Myocyte (in vitro differentiated cells): ENCODE measurements around the gene ZBED1. TPM values are rescaled to one million over a fixed set of nuclear protein-coding genes. Genes with fewer than 3 reads are reported as not detected.
"Not testable (repeated sequence)": the region's sequence is repeated elsewhere in the genome, so short reads cannot be mapped to it uniquely, and the experiment has no call there.

ENCODE experiments used
- DNase-seq: peaks from one replicate; pipeline ENCODE4 v3.0.0-alpha.2; 2012; ENCODE audit warnings: low read depth
- polyA plus RNA-seq: library from polyadenylated mRNA; unstranded; fragments of >200 nt; gene quantifications from one replicate; pipeline ENCODE4 v1.2.1, GENCODE V29; 2012; ENCODE audit warnings: missing spikeins
- total RNA-seq: library from RNA; depleted of rRNA; stranded (reverse); fragments of >200 nt; gene quantifications from 2 replicates; pipeline ENCODE4 v1.2.3, GENCODE V29; 2014

Gene ZBED1
- total RNA-seq, result 38.8 and 58.0 TPM in 2 replicates
- 19.6 TPM for polyA plus RNA-seq

DNA sequence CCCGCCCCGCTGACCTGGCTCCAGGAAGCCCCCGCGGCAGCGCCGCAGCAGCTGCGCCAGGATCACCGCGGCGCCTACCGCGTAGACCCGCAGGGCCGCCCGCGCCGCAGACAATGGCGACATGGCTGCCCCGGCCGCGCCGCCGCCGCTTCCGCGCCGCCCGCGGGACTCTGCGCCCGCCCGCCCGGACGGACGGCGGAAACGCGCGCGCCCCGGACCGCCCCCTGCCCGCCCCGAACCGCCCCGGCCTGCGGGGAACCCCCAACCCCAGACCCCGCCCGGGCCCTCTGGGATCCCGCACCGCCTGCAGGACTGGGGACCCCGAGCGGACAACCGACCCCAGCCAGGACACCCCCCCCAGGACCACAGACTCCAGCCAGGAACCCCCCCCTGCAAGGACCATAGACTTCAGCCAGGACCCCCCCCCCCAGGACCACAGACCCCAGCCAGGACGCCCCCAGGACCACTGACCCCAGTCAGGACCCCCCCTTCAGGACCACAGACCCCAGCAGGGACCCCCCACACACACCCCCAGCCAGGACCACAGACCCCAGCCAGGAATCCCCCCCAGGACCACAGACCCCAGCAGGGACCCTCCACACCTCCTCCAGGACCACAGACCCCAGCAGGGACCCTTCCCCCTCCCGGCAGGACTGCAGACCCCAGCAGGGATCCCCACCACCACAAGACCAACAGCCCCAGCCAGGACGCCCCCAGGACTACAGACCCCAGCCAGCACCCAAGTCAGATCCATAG lies at the start of gene ZBED1, which contains the start of gene DHRSX:
TSS of gene ZBED1 (minus strand) at position 174 of the 756 bp plus-strand sequence. CDS start 10,257 bp downstream, outside the sequence.
TSS of gene DHRSX (minus strand) at position 174 of the 756 bp plus-strand sequence. CDS start at position 123, 51 bp downstream.
- no peak for DNase-seq

DNA sequence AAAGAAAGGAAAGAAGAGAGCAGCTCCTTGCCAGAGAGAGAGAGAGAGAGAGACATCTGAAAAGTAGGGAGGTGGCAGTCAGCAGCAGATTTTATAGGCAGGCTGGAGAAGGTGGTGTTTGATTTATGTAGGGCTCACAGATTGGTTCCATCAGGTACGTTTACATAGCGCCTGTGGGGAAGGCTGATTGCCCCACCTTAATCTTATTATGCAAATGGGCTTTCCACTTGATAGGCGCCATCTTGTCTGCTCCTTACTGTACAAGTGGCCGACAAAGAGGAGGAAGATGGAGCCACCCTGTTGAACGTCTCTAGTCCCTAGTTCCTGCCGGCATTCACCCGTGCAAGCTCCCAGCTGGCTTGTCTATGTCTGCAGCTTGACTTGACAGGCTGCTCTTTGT lies 49.1 kb upstream of the ZBED1 start:
- no peak for DNase-seq

DNA sequence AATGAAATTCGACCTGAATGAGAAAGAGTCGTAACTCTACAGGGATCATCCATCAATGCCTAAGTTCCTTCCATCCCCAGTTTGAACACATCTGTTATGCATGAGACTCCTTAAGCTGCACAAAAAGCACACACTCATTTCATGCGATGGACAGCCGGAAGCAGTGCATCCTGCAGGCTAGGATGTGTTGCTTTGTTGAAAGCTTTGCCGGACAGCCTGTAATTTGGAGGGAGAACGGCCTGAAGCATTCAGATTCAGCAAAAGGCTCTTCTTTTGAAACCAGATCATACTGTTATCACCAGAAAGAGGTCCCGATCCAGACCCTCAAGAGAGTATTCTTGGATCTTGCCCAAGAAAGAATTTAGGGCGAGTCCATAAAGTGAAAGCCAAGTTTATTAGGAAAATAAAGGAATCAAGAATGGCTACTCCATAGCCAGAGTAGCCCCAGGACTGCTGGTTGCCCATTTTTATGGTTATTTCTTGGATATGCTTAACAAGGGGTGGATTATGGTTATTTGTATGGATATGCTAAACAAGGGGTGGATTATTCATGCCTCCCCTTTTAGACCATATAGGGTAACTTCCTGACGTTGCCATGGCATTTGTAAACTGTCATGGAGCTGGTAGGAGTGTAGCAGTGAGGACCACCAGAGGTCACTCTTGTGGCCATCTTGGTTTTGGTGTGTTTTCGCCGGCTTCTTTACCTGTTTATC lies 48.1 kb upstream of the ZBED1 start:
- no peak for DNase-seq

DNA sequence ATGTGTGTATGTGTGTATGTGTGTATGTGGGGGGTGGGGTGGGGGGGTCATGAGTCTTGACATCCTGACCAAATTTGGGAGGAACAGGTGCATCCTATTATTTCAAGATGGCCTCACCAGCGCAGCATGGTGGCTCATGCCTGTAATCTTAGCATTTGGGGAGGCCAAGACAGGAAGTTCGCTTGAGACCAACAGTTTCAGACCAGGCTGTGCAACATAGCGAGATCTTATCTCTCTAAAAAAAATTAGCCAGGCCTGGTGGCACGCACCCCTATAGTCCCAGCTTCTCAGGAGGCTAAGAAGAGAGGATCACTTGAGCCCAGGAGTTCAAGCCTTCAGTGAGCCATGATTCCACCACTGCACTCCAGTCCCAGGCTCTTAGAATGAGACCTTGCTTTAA lies 47.0 kb upstream of the ZBED1 start:
- no peak for DNase-seq

- no peak for DNase-seq
Measured at GRCh38 chrX:2546496-2546895, 45.7 kb upstream of the ZBED1 start.

DNA sequence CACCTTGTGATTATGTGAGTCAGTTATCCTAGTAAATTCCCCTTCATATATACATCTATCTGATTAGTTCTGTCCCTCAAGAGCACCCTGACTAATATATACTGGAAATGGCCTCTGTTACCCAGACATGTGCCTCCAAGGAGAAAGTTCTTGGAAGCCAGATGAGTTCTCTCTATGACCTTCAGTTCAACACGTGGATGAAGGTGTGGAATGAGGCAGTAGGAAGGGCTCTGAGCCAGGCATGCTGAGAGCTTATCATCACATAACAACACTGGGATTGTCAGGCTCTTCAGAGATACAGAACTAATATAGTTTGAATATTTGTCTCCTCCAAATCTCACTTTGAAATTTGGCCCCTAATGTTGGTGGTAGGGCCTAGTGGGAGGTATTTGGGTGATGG lies 44.4 kb upstream of the ZBED1 start:
- no peak for DNase-seq

DNA sequence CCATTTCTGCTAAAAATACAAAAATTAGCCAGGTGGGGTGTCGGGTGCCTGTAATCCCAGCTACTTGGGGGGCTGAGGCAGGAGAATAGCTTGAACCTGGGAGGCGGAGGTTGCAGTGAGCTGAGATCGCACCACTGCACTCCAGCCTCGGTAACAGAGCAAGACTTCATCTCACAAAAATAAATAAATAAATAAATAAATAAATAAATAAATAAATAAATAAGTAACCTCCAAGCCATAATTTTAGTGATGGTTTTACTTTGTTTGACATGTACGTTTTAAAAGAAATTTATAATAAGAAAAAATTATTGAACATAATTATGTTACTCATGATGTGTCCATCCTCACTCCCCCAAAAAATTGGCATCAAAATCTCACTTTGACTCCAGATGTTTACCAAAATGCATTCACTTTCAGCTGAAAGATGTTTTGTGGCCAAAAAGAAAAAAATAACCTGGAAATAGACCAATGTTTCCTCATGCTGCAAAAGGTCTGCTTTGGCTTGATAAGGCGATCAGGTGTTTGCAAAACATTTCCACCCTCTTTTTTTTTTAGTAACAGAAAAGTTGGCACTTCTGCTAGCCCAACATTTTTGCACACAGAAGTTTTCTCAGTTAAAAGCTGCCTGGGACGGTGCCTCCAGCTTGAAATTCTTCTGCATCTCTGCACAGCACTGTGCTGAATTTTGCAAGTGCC lies 42.2 kb upstream of the ZBED1 start:
- DNase-seq, result no peak

GRCh38 chrX:2541603-2542002 lies 40.8 kb upstream of the ZBED1 start:
- DNase-seq, result no peak

GRCh38 chrX:2540426-2540947 lies 39.7 kb upstream of the ZBED1 start:
- DNase-seq, result no peak

- no peak for DNase-seq
Measured at GRCh38 chrX:2539586-2539985, 38.8 kb upstream of the ZBED1 start.

DNA sequence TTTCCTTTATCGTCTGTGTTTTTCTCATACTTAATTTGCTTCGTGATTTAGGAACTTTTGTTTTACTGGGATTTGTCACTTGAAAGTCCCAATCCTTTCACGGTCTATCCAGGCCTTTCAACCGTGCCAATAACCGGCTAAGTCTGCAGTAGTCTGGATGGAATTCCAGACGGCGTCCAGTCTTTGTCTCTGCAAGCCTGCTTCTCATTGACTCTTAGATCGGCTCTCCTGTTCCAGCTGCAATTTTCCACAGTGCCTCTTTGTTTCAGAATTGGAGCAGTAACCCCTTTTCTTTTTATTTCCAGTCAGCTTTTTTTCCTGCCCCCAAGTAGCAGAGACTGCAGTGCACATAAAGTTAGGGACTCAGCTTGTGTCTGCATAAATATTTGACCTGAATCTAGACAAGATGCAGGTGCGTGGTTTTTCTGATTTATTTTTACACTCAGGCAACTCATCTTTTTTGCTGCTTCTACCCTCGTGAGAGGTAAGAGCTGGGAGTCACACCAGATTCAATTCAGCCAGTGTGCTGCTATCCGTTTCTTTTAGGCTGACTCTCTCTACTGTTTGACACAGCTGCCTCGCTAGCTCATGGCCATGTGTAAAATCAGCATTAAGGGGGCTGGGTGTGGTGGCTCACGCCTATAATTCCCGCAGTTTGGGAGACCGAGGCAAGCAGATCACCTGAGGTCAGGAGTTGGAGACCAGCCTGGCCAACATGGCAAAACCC lies 37.4 kb upstream of the ZBED1 start:
- no peak for DNase-seq

DNA sequence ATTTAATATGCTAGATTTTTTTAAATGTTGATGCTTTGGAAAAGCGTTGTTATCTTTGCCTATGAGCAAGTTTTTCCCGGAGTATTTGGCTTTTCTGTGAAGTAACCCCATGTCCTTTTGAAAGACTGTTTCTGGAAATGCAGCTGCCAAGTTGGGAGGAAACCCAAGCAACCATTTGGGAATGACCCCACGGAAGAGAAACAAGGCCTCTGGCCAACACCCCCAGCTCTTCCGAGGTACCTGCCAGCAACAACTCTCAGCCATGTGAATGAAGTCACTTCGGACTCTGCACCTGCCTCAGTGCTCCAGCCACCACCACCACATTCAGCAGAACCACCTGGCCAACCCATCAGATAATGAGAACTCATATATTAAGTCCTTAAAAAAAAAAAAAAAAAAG lies 36.2 kb upstream of the ZBED1 start:
- DNase-seq, result no peak

- DNase-seq, result no peak
Measured at GRCh38 chrX:2536141-2536540, 35.4 kb upstream of the ZBED1 start.

GRCh38 chrX:2534261-2535021 lies 33.7 kb upstream of the ZBED1 start:
- DNase-seq, result not testable (repeated sequence)

- no peak for DNase-seq
Measured at GRCh38 chrX:2533424-2533823, 32.6 kb upstream of the ZBED1 start.

DNA sequence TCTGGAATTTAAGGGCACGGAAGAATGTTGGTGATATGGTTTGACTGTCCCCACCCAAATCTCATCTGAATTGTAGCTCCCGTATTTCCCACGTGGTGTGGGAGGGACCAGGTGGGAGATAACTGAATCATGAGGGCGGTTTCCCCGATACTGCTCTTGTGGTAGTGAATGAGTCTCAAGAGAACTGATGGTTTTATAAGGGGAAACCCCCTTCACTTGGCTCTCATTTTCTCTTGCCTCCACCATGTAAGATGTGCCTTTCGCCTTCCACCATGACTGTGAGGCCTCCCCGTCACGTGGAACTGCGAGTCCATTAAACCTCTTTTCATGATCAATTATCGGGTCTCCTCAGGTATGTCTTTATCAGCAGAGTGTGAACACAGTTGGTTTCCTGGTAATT lies 25.6 kb upstream of the ZBED1 start:
- DNase-seq, result no peak

- no peak for DNase-seq
Measured at GRCh38 chrX:2523911-2524310, 23.1 kb upstream of the ZBED1 start.

- DNase-seq, result no peak
Measured at GRCh38 chrX:2521927-2522386, 21.2 kb upstream of the ZBED1 start.

- no peak for DNase-seq
Measured at GRCh38 chrX:2521092-2521926, 20.5 kb upstream of the ZBED1 start.
